ENCODE measurements around the gene DPRX. TPM values are rescaled to one million over a fixed set of nuclear protein-coding genes. Genes with fewer than 3 reads are reported as not detected.
A peak's percentile ranks its signal among the peaks of the same experiment; 100 is the strongest.

Gene DPRX
- total RNA-seq, 1 experiment from 2014 or later, result not detected

GRCh38 chr19:53606031-53606430, 25.8 kb upstream of the DPRX start:
- H3K4me1 ChIP-seq (replicated peaks; ENCODE audit: insufficient read depth), result no peaks in the 10 kb centered on the region
- CTCF ChIA-PET, result no interaction called here
- no TSS peak for BruUV-seq (replicated peaks)

DNA sequence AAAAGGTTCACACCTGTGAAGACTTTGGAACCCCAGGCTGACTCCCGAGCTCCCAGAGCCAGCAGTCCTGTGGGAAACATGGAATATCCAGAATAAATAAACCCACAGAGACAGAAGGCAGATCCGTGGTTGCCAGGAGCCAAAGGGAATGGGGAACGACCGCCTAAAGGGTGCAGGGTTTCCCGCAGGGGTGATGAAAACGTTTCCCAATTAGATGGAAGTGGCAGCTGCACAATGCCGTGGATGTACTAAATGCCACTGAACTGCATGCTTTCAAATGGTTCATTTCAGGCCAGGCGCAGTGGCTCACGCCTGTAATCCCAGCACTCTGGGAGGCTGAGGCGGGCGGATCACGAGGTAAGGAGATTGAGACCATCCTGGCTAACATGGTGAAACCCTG, 23.4 kb upstream of the DPRX start:
- TF ChIP-seq EZH2 (IDR thresholded peaks at IDR 0.05; ENCODE audit: low read depth), result no peak
- no peak for TF ChIP-seq CTCF (conservative IDR thresholded peaks at IDR 0.05)
- H3K9me2 ChIP-seq (ENCODE audit: insufficient read depth), result no peaks in the 10 kb centered on the region
- H3K79me2 ChIP-seq (ENCODE audit: low read depth), result no peaks in the 10 kb centered on the region
- H3K9me3 ChIP-seq (ENCODE audit: insufficient read depth, low read depth), result no peaks in the 10 kb centered on the region; the same call in 1 of the 2 replicates
- CTCF ChIA-PET, result no interaction called here
- no peak overlapping the region for H3K27ac ChIP-seq
- no peaks in the 10 kb centered on the region for H3F3A ChIP-seq (ENCODE audit: insufficient read depth, low read depth)
- no peak for DNase-seq
- POLR2A ChIA-PET (ENCODE audit: unreplicated experiment), result no interaction called here
- no peaks in the 10 kb centered on the region for H3K27me3 ChIP-seq (ENCODE audit: insufficient read depth, low read depth)
- H3K36me3 ChIP-seq (ENCODE audit: low read depth), result no peaks in the 10 kb centered on the region
- H3K4me1 ChIP-seq (replicated peaks; ENCODE audit: insufficient read depth), result peaks cover 20% of the 10 kb centered on the region
- intact Hi-C loops (cut with micrococcal nuclease; ENCODE audit: unreplicated experiment), result no loop called here
- no peaks in the 10 kb centered on the region for H4K20me1 ChIP-seq (ENCODE audit: insufficient read depth)
- no peak overlapping the region for H2AFZ ChIP-seq
- no TSS peak for BruUV-seq (replicated peaks)
- no peak overlapping the region for H3K4me2 ChIP-seq
- no peak overlapping the region for H3K4me3 ChIP-seq

More at GRCh38 chr19:53606031-53606430, 25.8 kb upstream of the DPRX start:
- Histone ChIP-seq H3K9me2 (ENCODE audit: insufficient read depth) (no peaks in the 10 kb centered on the region), H3K4me3 (no peak overlapping the region), H3K79me2 (ENCODE audit: low read depth) (no peaks in the 10 kb centered on the region), H3K9me3 (ENCODE audit: insufficient read depth, low read depth) (no peaks in the 10 kb centered on the region; the same call in 1 of the 2 replicates), H3K27me3 (ENCODE audit: insufficient read depth, low read depth) (no peaks in the 10 kb centered on the region), H3K4me2 (no peak overlapping the region), H3F3A (ENCODE audit: insufficient read depth, low read depth) (no peaks in the 10 kb centered on the region), H3K36me3 (ENCODE audit: low read depth) (no peaks in the 10 kb centered on the region), H3K27ac (no peak overlapping the region), H4K20me1 (ENCODE audit: insufficient read depth) (no peaks in the 10 kb centered on the region), H2AFZ (no peak overlapping the region)
- POLR2A ChIA-PET (ENCODE audit: unreplicated experiment), result no interaction called here
- intact Hi-C loops (cut with micrococcal nuclease; ENCODE audit: unreplicated experiment), result no loop called here
- DNase-seq, result no peak
- TF ChIP-seq EZH2 (IDR thresholded peaks at IDR 0.05; ENCODE audit: low read depth) (no peak), CTCF (conservative IDR thresholded peaks at IDR 0.05) (no peak)

- POLR2A ChIA-PET (ENCODE audit: unreplicated experiment), result no interaction called here
- Histone ChIP-seq H3K27me3 (ENCODE audit: insufficient read depth, low read depth) (no peaks in the 10 kb centered on the region), H2AFZ (peak overlapping the region; percentile 37), H3K36me3 (ENCODE audit: low read depth) (no peaks in the 10 kb centered on the region), H3K4me1 (replicated peaks; ENCODE audit: insufficient read depth) (peaks cover 30% of the 10 kb centered on the region), H3K9me3 (ENCODE audit: insufficient read depth, low read depth) (no peaks in the 10 kb centered on the region; the same call in 1 of the 2 replicates), H3K9me2 (ENCODE audit: insufficient read depth) (no peaks in the 10 kb centered on the region), H3F3A (ENCODE audit: insufficient read depth, low read depth) (no peaks in the 10 kb centered on the region), H3K27ac (peak overlapping the region; percentile 43), H4K20me1 (ENCODE audit: insufficient read depth) (no peaks in the 10 kb centered on the region), H3K4me3 (peak overlapping the region; percentile 6; the same call in 1 of the 2 replicates), H3K79me2 (ENCODE audit: low read depth) (no peaks in the 10 kb centered on the region), H3K4me2 (peak overlapping the region; percentile 57)
- DNase-seq, result peak; percentile 86 to 92
- TF ChIP-seq EZH2 (IDR thresholded peaks at IDR 0.05; ENCODE audit: low read depth), result no peak
- no peak for TF ChIP-seq CTCF (conservative IDR thresholded peaks at IDR 0.05)
- intact Hi-C loops (cut with micrococcal nuclease; ENCODE audit: unreplicated experiment), result loop anchor here (1.0 kb wide), 2 partner anchors 16 to 68 kb away; no protein-coding TSS in a partner anchor
- CTCF ChIA-PET, result interaction anchor here (0.7 kb wide), 1 partner anchor 130 kb away, joined by 4 read pairs; no protein-coding TSS in a partner anchor
- BruUV-seq (replicated peaks), result TSS peak; percentile 65
Observed at GRCh38 chr19:53612762-53613526, 18.9 kb upstream of the DPRX start.
